DMS 273 treated with DMSO at 0.1 percent for 48 hours (cell line): Measurements from ENCODE around the gene PDE4B.
"Not testable (repeated sequence)": the region's sequence is repeated elsewhere in the genome, so short reads cannot be mapped to it uniquely, and the experiment has no call there.

Experiments
- DNase-seq: peaks from one replicate; lab custom pipeline; 2025; lab: John Stamatoyannopoulos, UW

The PDE4B gene

GRCh38 chr1:65994223-65994622 lies 201.5 kb downstream of the PDE4B start:
- DNase-seq = no peak

GRCh38 chr1:65995336-65995735 lies 202.6 kb downstream of the PDE4B start:
- DNase-seq = no peak

- no peak for DNase-seq
Observed at GRCh38 chr1:65995928-65996327, 203.2 kb downstream of the PDE4B start.

GRCh38 chr1:65997693-65998092 lies 205.0 kb downstream of the PDE4B start:
- DNase-seq = no peak

- no peak for DNase-seq
Observed at GRCh38 chr1:65998763-65999583, 206.3 kb downstream of the PDE4B start.

GRCh38 chr1:66000033-66000637 lies 207.4 kb downstream of the PDE4B start:
- no peak for DNase-seq

GRCh38 chr1:66003690-66004089 lies 211.0 kb downstream of the PDE4B start:
- DNase-seq = no peak

- DNase-seq = not testable (repeated sequence)
Observed at GRCh38 chr1:66006534-66006933, 213.8 kb downstream of the PDE4B start.

GRCh38 chr1:66012106-66012784 lies 219.6 kb downstream of the PDE4B start:
- no peak for DNase-seq

- no peak for DNase-seq
Observed at GRCh38 chr1:66013371-66013770, 220.7 kb downstream of the PDE4B start.

GRCh38 chr1:66022904-66023620 lies 230.4 kb downstream of the PDE4B start:
- DNase-seq = no peak

- DNase-seq = no peak
Observed at GRCh38 chr1:66025188-66025587, 232.5 kb downstream of the PDE4B start.

GRCh38 chr1:66028035-66028434 lies 235.3 kb downstream of the PDE4B start:
- no peak for DNase-seq

- no peak for DNase-seq
Observed at GRCh38 chr1:66033781-66034180, 241.1 kb downstream of the PDE4B start.

GRCh38 chr1:66035616-66036245 lies 243.0 kb downstream of the PDE4B start:
- DNase-seq = no peak

- DNase-seq = no peak
Observed at GRCh38 chr1:66041654-66042053, 249.0 kb downstream of the PDE4B start.

- DNase-seq = no peak
Observed at GRCh38 chr1:66043186-66043585, 250.5 kb downstream of the PDE4B start.

- DNase-seq = no peak
Observed at GRCh38 chr1:66044912-66045311, 252.2 kb downstream of the PDE4B start.

GRCh38 chr1:66046415-66046814 lies 253.7 kb downstream of the PDE4B start:
- DNase-seq = no peak

GRCh38 chr1:66048011-66048410 lies 255.3 kb downstream of the PDE4B start:
- no peak for DNase-seq

- DNase-seq = no peak
Observed at GRCh38 chr1:66050123-66050522, 257.4 kb downstream of the PDE4B start.

- no peak for DNase-seq
Observed at GRCh38 chr1:66050633-66051032, 257.9 kb downstream of the PDE4B start.
